H9 (cell line): ENCODE results near the gene LRMDA. TPM values are rescaled to one million over a fixed set of nuclear protein-coding genes. Genes with fewer than 3 reads are reported as not detected.

Source experiments
- DNase-seq: peaks from one replicate; pipeline ENCODE4 v3.0.0-alpha.2; 2017
- H2AFZ ChIP-seq: one replicate; pipeline ENCODE4 v1.6.1; 2013; ENCODE audit warnings: mild to moderate bottlenecking, low read length, control low read depth, moderate library complexity
- H2AK5ac ChIP-seq: 2 replicates; pipeline ENCODE4 v1.6.1; 2013; ENCODE audit warnings: low read length, control low read depth, mixed read lengths; ENCODE audit not compliant: insufficient read length
- H2BK120ac ChIP-seq: one replicate; pipeline ENCODE4 v1.6.1; 2013; ENCODE audit warnings: low read depth, mild to moderate bottlenecking, low read length, control low read depth, inconsistent platforms; ENCODE audit not compliant: poor library complexity, severe bottlenecking
- H2BK12ac ChIP-seq: 2 replicates; pipeline ENCODE4 v1.6.1; 2013; ENCODE audit warnings: low read length, control low read depth, mixed read lengths, low read depth; ENCODE audit not compliant: insufficient read length
- H2BK15ac ChIP-seq: 2 replicates; pipeline ENCODE4 v1.6.1; 2013; ENCODE audit warnings: low read depth, low read length, control low read depth
- H2BK20ac ChIP-seq: one replicate; pipeline ENCODE4 v1.6.1; 2013; ENCODE audit warnings: low read depth, mild to moderate bottlenecking, low read length, control low read depth, inconsistent platforms; ENCODE audit not compliant: poor library complexity, severe bottlenecking
- H2BK5ac ChIP-seq: 2 replicates; pipeline ENCODE4 v1.6.1; 2013; ENCODE audit warnings: low read length, control low read depth, mixed read lengths; ENCODE audit not compliant: insufficient read length
- H3K14ac ChIP-seq: 2 replicates; pipeline ENCODE4 v1.6.1; 2013; ENCODE audit warnings: low read length, control low read depth; ENCODE audit not compliant: insufficient read depth
- H3K18ac ChIP-seq: 2 replicates; pipeline ENCODE4 v1.6.1; 2013; ENCODE audit warnings: low read depth, mild to moderate bottlenecking, mixed read lengths, low read length, control low read depth; ENCODE audit not compliant: insufficient read length
- H3K23ac ChIP-seq: 2 replicates; pipeline ENCODE4 v1.6.1; 2013; ENCODE audit warnings: low read length, control low read depth, mixed read lengths, low read depth; ENCODE audit not compliant: insufficient read length
- H3K23me2 ChIP-seq: 2 replicates; pipeline ENCODE4 v1.6.1; 2013; ENCODE audit warnings: low read depth, mild to moderate bottlenecking, mixed read lengths, low read length, control low read depth; ENCODE audit not compliant: insufficient read length, poor library complexity, severe bottlenecking
- H3K27ac ChIP-seq: 2 replicates; pipeline ENCODE4 v1.5.1; 2013; ENCODE audit warnings: low read length, control low read depth, mixed read lengths, low read depth; ENCODE audit not compliant: insufficient read length
- H3K27me3 ChIP-seq: 2 replicates; pipeline ENCODE4 v1.6.1; 2013; ENCODE audit warnings: low read length, control low read depth, inconsistent platforms; ENCODE audit not compliant: insufficient read depth
- H3K4ac ChIP-seq: 2 replicates; pipeline ENCODE4 v1.6.1; 2013; ENCODE audit warnings: low read depth, mild to moderate bottlenecking, control low read depth, inconsistent platforms, low read length, moderate library complexity
- H3K4me1 ChIP-seq: 2 replicates; pipeline ENCODE4 v1.6.1; 2013; ENCODE audit warnings: low read length, control low read depth, inconsistent platforms; ENCODE audit not compliant: insufficient read depth
- H3K4me2 ChIP-seq: 2 replicates; pipeline ENCODE4 v1.6.1; 2013; ENCODE audit warnings: low read length, control low read depth, mixed read lengths; ENCODE audit not compliant: insufficient read length, insufficient read depth
- H3K56ac ChIP-seq: 2 replicates; pipeline ENCODE4 v1.6.1; 2013; ENCODE audit warnings: low read depth, mild to moderate bottlenecking, mixed read lengths, low read length, control low read depth; ENCODE audit not compliant: insufficient read length
- H3K79me1 ChIP-seq: 2 replicates; pipeline ENCODE4 v1.6.1; 2013; ENCODE audit warnings: low read depth, mild to moderate bottlenecking, moderate library complexity, low read length, control low read depth, inconsistent platforms; ENCODE audit not compliant: insufficient read depth, poor library complexity, severe bottlenecking
- H3K79me2 ChIP-seq: 2 replicates; pipeline ENCODE4 v1.6.1; 2013; ENCODE audit warnings: low read length, control low read depth, inconsistent platforms; ENCODE audit not compliant: insufficient read depth
- H3K9ac ChIP-seq: 2 replicates; pipeline ENCODE4 v1.6.1; 2013; ENCODE audit warnings: low read length, control low read depth, mixed read lengths; ENCODE audit not compliant: insufficient read length; ENCODE audit errors: extremely low read depth
- H3K9me3 ChIP-seq: one replicate; pipeline ENCODE4 v1.6.1; 2013; ENCODE audit warnings: low read depth, low read length, inconsistent platforms; ENCODE audit not compliant: control insufficient read depth
- H3T11ph ChIP-seq: one replicate; pipeline ENCODE4 v1.6.1; 2013; ENCODE audit warnings: mild to moderate bottlenecking, low read length, control low read depth, inconsistent platforms
- H4K20me1 ChIP-seq: one replicate; pipeline ENCODE4 v1.6.1; 2013; ENCODE audit not compliant: control insufficient read depth, insufficient read length, insufficient read depth
- H4K5ac ChIP-seq: 2 replicates; pipeline ENCODE4 v1.6.1; 2013; ENCODE audit warnings: low read depth, mild to moderate bottlenecking, mixed read lengths, low read length, control low read depth; ENCODE audit not compliant: insufficient read length
- H4K8ac ChIP-seq: replicated peaks from 2 replicates; pipeline ENCODE4 v1.6.1; 2013; ENCODE audit warnings: low read length, control low read depth, mixed read lengths, low read depth; ENCODE audit not compliant: insufficient read length
- H4K91ac ChIP-seq: 2 replicates; pipeline ENCODE4 v1.6.1; 2013; ENCODE audit warnings: low read depth, mild to moderate bottlenecking, moderate library complexity, mixed read lengths, low read length, control low read depth; ENCODE audit not compliant: insufficient read length
- H3K27ac Mint-ChIP-seq, 3 experiments: 2 replicates in 2 of 3; 3 replicates in 1 of 3; pipeline ENCODE4 v1.8.0; 2020 to 2021; ENCODE audit warnings: mixed read lengths in 3 of 3, mild to moderate bottlenecking in 1 of 3, moderate library complexity in 1 of 3
- H3K27me3 Mint-ChIP-seq: 2 replicates; pipeline ENCODE4 v1.8.0; 2021; ENCODE audit warnings: low read depth, mild to moderate bottlenecking, moderate library complexity, mixed read lengths
- H3K36me3 Mint-ChIP-seq, 3 experiments: 2 replicates in 2 of 3; 3 replicates in 1 of 3; pipeline ENCODE4 v1.8.0; 2020 to 2021; ENCODE audit warnings: low read depth in 3 of 3, mixed read lengths in 3 of 3; ENCODE audit not compliant: insufficient read depth in 1 of 3
- H3K4me1 Mint-ChIP-seq, 2 experiments: 2 replicates each; pipeline ENCODE4 v1.8.0; 2020; ENCODE audit warnings: mixed read lengths in 2 of 2
- H3K4me3 Mint-ChIP-seq, 2 experiments: 2 replicates in 1 of 2; 3 replicates in 1 of 2; pipeline ENCODE4 v1.8.0; 2020 to 2021; ENCODE audit warnings: mild to moderate bottlenecking in 2 of 2, mixed read lengths in 2 of 2, moderate library complexity in 1 of 2
- H3K9me3 Mint-ChIP-seq, 2 experiments: 2 replicates in 1 of 2; 3 replicates in 1 of 2; pipeline ENCODE4 v1.8.0; 2020; ENCODE audit warnings: mild to moderate bottlenecking in 2 of 2, mixed read lengths in 2 of 2, moderate library complexity in 1 of 2
- CTCF ChIP-seq: fragments of 200-600 bp; sonication (generic); conservative IDR thresholded peaks from 3 replicates; pipeline ENCODE4 v1.8.0; 2021; ENCODE audit warnings: antibody characterized with exemption, mild to moderate bottlenecking
- WGBS: extraction: QIAGEN DNeasy Blood & Tissue Kit; methylation state at CpG from one replicate; pipeline ENCODE4 v1.1.7; 2013; ENCODE audit warnings: missing lambda C conversion rate, low lambda C conversion rate, mixed read lengths; ENCODE audit not compliant: insufficient read length; ENCODE audit errors: extremely low coverage; 5-methylcytosine and 5-hydroxymethylcytosine counted together
- total RNA-seq: library from RNA; stranded (reverse); gene quantifications from 2 replicates; pipeline ENCODE4 v1.2.1, GENCODE V29; 2021

Gene LRMDA
- total RNA-seq, 1 experiment from 2014 or later, result 1.8 TPM

DNA sequence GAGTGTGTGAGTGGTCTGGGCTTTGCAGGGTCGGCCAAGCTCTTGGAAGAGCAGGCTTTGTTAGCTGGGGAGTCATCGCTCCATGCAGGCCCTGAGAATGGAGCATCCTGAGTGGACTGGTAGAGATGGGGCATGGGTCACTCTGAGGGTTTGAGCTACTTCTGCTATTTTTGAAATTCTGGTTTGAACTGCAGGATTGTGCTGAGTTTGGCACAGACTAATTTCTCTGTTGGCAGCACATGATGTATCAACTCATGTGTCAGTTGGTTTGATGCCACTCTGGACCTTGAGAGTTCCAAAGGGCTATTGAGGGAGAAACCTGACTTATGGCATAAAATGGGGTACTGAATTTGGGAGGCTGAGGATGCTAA lies 56.3 kb downstream of the LRMDA start:
- no peak for DNase-seq
- H3K9me3 Mint-ChIP-seq, result peaks cover 0 to 2% of the 10 kb centered on the region in 2 experiments; a peak in 2 of 5 replicates
- no peaks in the 10 kb centered on the region for H3K36me3 Mint-ChIP-seq
- Histone ChIP-seq H3K79me2 (no peaks in the 10 kb centered on the region), H3K9me3 (no peaks in the 10 kb centered on the region), H3K18ac (no peak overlapping the region), H3K23me2 (no peaks in the 10 kb centered on the region), H3K27me3 (no peaks in the 10 kb centered on the region), H3K56ac (no peak overlapping the region), H2BK120ac (no peak overlapping the region), H3K9ac (no peak overlapping the region), H4K91ac (no peak overlapping the region), H3T11ph (no peak overlapping the region), H3K4ac (no peak overlapping the region), H2BK15ac (no peak overlapping the region), H3K79me1 (no peaks in the 10 kb centered on the region), H4K5ac (no peak overlapping the region), H3K14ac (no peak overlapping the region), H3K4me1 (no peaks in the 10 kb centered on the region), H4K20me1 (no peaks in the 10 kb centered on the region), H3K4me2 (no peak overlapping the region), H2AFZ (no peak overlapping the region), H2BK20ac (no peak overlapping the region), H2AK5ac (no peak overlapping the region), H2BK5ac (no peak overlapping the region), H3K23ac (no peak overlapping the region), H3K27ac (no peak overlapping the region), H2BK12ac (no peak overlapping the region), H4K8ac (no peak overlapping the region)
- no peak overlapping the region for H3K27ac Mint-ChIP-seq
- H3K27me3 Mint-ChIP-seq, result peaks cover 9% of the 10 kb centered on the region
- WGBS, result no CpG with 5 or more reads among the region's 2 CpGs
- TF ChIP-seq CTCF, result no peak
- H3K4me1 Mint-ChIP-seq, result no peaks in the 10 kb centered on the region
- H3K4me3 Mint-ChIP-seq, result no peak overlapping the region
